Stimulated activated naive CD4-positive, alpha-beta T cell treated with Interleukin-2 at 50 U/mL for 16 hours (primary cell): ENCODE results near the gene ITGB8.

Experiments
- DNase-seq: peaks from one replicate; lab custom pipeline; 2025; lab: John Stamatoyannopoulos, UW

The ITGB8 gene

DNA sequence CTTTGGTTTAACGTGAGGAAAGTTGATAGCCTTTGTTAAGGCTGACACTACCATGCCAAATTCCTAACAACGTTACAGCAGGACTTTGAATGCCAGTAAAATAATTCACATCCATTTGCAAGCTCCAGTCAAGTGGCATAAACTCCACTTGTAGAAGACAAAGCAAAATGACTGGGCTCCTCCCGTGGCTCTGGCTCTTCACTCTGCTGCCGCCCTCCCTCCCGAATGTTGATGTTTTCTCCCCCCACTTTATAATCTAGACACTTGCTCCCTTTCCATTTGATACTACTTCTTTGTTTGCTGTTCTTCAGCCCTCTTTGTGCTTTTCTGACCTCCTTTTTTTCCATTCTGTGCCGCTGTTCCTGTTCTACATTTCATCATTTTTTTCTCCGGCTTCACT lies 22.8 kb upstream of the ITGB8 start:
- no peak for DNase-seq

DNA sequence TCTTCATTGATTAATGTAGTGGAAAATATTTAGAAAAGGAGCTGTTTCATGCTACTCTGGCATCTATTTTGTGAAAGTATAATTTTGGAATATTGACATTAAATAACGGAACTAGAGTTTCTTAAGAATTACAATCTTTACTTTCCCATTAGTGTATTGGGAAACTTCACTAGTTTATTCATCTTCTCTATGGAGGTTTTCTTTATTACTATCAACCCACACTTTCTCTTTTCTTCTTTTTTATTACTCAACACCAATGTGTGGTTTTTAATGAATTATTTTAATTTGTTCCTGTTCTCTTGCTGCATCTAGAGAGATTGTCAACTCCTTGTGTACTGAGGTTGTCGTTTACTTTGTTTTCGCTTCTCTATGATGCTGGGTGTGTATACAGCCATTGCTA lies 20.4 kb upstream of the ITGB8 start:
- no peak for DNase-seq

DNA sequence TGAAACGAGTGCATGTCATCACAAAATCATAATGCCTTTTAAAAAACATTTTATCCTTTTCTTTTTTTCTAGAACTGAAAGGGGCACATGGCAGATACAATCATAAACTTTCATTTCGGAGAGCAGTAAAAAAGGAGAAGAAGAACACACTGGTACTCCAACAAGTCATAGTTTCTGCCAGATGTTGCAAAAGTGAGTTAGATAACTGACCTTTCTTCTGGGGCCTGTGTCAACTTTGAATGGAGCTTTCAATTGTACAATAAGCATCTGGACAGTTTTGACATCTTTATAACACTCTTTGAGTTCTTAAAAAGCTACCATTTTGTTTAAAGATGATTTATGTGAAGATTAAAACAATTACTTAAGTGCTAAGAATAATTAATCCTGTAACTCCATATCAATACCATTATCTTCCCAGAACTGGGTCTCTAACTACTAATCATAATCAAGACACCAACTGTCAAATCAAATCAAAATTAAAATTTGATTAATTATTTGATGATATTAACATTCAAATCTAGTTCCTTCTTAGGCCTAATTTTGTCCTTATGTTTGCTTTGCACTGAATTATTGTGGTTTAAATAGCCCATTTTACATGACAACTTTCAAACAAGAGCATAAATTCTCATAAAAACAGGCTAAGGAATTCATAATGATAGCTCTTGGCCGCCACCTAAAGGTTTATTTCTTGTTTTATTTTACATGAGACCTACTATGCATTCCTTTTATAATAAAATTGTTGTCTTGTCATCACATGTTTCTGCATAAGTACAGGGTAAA lies 19.5 kb upstream of the ITGB8 start:
- no peak for DNase-seq

DNA sequence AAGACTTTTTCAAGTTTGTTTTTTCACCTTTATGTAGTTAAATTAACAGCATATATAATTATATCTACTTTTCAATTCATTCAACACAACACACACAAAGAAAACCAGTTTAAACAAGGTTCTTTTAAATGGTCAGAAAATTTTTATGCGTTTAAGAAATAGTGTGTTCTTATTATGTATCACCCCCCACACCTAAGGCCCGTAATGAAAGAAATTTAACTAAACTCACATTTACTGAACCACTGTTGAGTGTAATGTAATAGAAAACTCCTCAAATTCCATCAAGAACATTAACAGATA lies 19.0 kb upstream of the ITGB8 start:
- no peak for DNase-seq

DNA sequence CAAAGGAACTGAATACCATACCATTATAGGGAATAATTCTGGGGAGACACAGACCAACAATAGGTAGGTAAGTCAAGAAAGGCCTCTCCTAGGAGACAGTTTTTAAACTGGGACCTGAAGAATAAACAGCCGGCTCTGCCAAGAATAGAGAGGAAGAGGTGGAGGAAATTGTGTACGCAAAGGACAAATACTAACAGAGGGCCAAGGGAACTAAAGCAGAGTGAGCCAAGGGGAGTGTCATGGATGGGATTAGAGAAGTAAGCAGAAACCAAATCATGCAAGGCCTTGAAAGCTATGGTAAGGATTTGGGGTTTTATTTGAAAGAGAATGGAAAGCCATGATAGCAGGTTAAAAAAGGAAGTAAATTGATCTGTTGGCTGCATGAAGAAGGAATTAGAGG lies 18.1 kb upstream of the ITGB8 start:
- no peak for DNase-seq

DNA sequence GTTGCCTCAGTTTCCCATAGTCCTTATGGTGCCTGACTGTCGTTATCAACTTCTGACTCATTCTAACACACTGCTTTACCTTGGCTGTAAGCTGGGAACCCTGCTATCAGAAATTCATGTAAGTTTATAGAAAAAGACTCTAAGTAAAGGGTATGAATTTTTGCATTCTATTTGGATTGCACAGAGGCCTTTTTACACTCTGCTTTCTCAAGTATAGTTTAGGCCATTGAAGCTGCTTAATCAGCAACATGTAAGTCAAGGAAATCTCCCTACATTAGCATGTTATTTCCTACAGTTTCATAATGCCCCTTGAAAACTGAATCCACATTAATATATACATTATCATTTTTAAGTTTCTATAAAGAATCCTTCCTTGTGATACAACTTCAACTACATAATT lies 17.1 kb upstream of the ITGB8 start:
- no peak for DNase-seq

- no peak for DNase-seq
Measured at GRCh38 chr7:20314198-20314597, 16.5 kb upstream of the ITGB8 start.

GRCh38 chr7:20316706-20317105 lies 14.0 kb upstream of the ITGB8 start:
- DNase-seq = no peak

GRCh38 chr7:20317413-20317812 lies 13.3 kb upstream of the ITGB8 start:
- DNase-seq = no peak

DNA sequence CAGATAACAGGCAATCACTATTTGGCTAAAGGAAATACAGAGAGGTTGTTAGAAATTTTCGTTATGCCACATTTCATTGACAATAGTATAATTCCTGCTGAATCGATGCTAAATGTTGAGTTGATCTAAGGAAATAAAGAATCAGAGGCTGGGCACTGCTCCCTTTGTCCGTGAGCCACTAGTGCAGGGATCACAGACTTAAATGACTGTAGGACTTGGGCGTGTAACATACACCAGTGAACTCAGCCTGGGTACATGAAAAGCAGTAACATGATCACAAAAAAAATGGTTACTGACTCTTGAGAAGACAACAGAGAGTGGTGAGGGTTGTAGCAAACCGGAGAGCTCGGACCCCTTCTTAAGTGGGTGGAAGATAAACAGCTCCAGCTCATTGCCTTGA lies 11.8 kb upstream of the ITGB8 start:
- DNase-seq = no peak

- no peak for DNase-seq
Measured at GRCh38 chr7:20320322-20320721, 10.4 kb upstream of the ITGB8 start.

DNA sequence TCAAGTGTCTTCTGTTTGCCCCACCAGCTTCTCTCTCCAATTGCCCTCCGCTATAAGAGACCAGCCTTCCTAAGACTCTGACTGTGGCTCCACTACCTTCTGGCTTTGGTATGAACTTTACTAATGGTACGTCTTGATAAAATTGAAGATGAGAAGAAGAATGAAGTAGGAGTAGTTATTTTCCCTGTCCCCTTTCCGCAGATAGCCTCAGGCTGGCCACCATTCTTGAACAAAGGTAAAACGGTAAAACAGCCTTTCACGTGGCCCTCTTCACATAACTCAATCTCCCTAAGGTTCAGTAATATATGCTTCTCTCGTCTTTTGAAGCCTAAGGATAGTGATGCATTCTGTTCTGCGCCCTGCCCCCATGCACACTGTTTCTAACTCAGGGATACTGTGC lies 9.9 kb upstream of the ITGB8 start:
- DNase-seq = no peak

DNA sequence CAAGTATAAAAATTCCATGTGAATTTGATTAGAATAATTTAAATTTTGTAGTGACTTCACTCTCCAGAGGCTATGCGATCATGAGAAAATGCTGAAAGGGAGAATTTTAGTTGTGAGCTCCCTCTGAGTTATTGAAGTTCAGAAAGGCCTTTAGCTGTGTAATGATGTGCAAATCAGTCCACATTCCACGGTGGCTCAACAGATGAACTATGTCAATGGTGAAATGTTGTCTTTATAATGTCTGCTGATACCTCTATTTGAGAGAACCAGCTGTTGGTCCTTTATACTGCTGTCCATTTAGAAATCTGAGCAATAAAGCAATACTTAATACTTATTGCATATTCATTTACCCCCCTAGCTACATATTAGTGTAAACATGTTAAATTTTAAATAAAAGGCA lies 7.1 kb upstream of the ITGB8 start:
- DNase-seq = no peak

DNA sequence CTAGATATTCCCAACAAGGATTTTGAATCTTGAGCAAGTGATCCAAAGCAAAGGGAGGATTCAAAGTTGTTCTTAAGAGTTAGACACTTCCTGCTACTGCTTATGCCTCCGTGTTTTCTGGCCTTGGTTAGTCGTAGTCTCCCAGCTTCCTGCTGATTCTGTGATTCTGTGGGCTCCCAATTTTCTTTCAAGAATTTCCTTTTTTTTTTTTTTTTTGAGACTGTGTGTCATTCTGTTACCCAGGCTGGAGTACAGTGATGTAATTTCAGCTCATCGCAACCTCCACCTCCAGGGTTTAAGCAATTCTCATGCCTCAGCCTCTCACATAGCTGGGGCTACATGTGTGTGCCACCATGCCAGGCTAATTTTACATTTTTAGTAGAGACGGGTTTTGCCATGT lies 4.4 kb upstream of the ITGB8 start:
- no peak for DNase-seq

DNA sequence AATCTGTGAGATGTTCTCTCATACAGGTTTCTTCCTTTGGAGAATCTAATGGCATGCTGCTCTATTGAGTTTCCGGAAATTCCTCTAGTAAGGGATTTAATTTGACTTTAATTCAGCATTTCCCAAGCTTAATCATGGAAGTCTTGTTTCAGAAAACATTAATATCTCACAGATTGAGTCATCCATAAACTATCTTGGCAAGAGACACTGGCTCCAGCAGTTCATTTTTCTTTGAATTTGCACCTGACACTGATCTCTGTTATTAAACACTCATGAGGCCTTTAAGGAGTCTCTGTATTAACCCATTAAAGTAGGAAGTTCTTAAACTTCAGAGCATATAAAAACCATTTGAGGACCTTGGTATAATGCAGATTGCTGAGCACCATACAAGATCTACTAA lies 3.6 kb upstream of the ITGB8 start:
- no peak for DNase-seq

- no peak for DNase-seq
Measured at GRCh38 chr7:20328027-20328426, 2.7 kb upstream of the ITGB8 start.

DNA sequence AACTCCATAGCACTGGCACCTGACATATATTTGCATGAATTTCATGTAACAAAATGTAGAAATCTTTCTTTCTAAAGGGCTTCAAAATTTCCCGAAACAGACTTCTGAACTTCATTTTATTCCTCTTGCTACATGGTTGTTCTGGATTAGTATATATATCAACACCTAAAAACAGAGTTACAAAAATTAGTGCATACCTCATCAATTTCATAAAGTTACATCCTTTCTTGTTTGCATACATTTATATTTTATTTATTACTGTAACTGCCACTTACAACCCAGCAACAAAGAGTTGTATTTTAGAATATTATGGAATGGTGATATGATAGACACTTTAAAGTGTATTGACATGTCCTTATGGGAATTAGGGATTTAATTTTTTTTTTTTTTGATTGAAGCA lies 2.0 kb upstream of the ITGB8 start:
- no peak for DNase-seq

- no peak for DNase-seq
Measured at GRCh38 chr7:20329389-20330238, 1.1 kb upstream of the ITGB8 start.

GRCh38 chr7:20330928-20331909 lies 519 bp downstream of the ITGB8 start:
- DNase-seq = no peak

DNA sequence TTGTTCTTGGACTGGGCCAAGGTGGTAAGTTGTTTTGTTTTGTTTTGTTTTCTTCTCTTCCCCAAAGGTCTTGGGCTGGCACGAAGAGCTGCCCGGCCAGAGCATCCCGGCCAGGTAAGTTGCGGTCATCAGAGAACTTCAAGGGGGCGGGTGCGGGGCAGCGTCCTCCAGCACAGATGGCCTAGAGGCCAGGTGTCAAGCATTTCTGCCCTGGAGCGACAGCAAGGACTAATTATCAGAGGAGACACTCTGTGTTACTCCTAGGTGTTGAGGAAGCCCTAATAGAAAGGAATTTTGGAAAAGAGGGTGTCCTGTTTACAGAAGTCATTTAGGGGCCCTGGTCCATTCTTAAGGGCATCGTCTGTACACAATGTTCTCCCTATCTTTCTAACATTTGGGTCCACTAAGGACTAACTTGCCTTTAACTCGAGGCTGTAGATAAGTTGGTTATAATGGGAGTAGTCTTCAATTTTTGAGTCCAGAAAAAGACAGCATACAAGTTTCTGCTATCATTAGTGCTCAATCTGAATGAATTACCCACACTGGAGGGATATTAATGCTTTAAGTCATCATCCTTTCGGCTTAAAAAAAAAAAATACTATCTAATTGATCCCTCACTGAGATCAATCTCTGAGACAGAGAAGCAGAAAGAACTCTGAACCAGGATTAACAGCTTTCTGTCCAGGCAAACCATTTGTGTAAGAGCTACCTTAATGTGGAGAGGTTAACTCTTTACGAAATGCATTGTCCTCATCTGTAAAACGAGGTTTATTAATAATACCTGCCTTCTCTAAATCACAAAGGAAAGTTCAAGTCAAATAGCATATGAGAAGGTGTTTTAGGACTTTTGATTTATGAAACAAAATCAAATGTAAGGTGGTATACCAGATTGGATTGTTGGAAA lies 1.5 kb downstream of the ITGB8 start:
- DNase-seq = no peak

- no peak for DNase-seq
Measured at GRCh38 chr7:20338285-20338684, 7.6 kb downstream of the ITGB8 start.
